Hindlimb muscle (tissue), 1 donor: ENCODE results near the gene ZNF438. TPM values are rescaled to one million over a fixed set of nuclear protein-coding genes. Genes with fewer than 3 reads are reported as not detected.
"Not testable (repeated sequence)": the region's sequence is repeated elsewhere in the genome, so short reads cannot be mapped to it uniquely, and the experiment has no call there.

ENCODE experiments used
- DNase-seq: peaks from one replicate; pipeline ENCODE4 v3.0.0-alpha.2; 2013
- polyA plus RNA-seq: library from polyadenylated mRNA; unstranded; fragments of 120-200 nt; gene quantifications from one replicate; pipeline ENCODE4 v1.2.1, GENCODE V29; 2013; ENCODE audit not compliant: insufficient read length

Gene ZNF438
- 15.5 TPM for polyA plus RNA-seq

GRCh38 chr10:31031558-31032257 is at the start of gene ZNF438:
ZNF438 (minus strand) TSS chr10:31031865; CDS start chr10:30877034, 154,831 bp downstream.
- peak; percentile 99 for DNase-seq

GRCh38 chr10:31076610-31076988 is 44.9 kb upstream of the ZNF438 start:
- no peak for DNase-seq

- DNase-seq, result no peak
These were observed 44.4 kb upstream of the ZNF438 start for GRCh38 chr10:31075881-31076609.

- DNase-seq, result no peak
These were observed 43.8 kb upstream of the ZNF438 start for GRCh38 chr10:31075434-31075833.

- no peak for DNase-seq
These were observed 43.0 kb upstream of the ZNF438 start for GRCh38 chr10:31074722-31075086.

GRCh38 chr10:31073996-31074721 is 42.5 kb upstream of the ZNF438 start:
- DNase-seq, result no peak

GRCh38 chr10:31073211-31073610 is 41.5 kb upstream of the ZNF438 start:
- DNase-seq, result no peak

- no peak for DNase-seq
These were observed 40.8 kb upstream of the ZNF438 start for GRCh38 chr10:31072451-31072850.

GRCh38 chr10:31071232-31072005 is 39.8 kb upstream of the ZNF438 start:
- no peak for DNase-seq

GRCh38 chr10:31070691-31071090 is 39.0 kb upstream of the ZNF438 start:
- DNase-seq, result no peak

GRCh38 chr10:31070025-31070424 is 38.4 kb upstream of the ZNF438 start:
- DNase-seq, result no peak

GRCh38 chr10:31069411-31069810 is 37.7 kb upstream of the ZNF438 start:
- DNase-seq, result no peak

GRCh38 chr10:31064348-31064747 is 32.7 kb upstream of the ZNF438 start:
- DNase-seq, result peak; percentile 76

GRCh38 chr10:31063841-31064240 is 32.2 kb upstream of the ZNF438 start:
- no peak for DNase-seq

- DNase-seq, result peak; percentile 81
These were observed 31.2 kb upstream of the ZNF438 start for GRCh38 chr10:31062856-31063255.

GRCh38 chr10:31061941-31062340 is 30.3 kb upstream of the ZNF438 start:
- no peak for DNase-seq

GRCh38 chr10:31058795-31059703 is 27.4 kb upstream of the ZNF438 start:
- DNase-seq, result no peak

GRCh38 chr10:31056678-31057077 is 25.0 kb upstream of the ZNF438 start:
- not testable (repeated sequence) for DNase-seq

- DNase-seq, result no peak
These were observed 24.0 kb upstream of the ZNF438 start for GRCh38 chr10:31055573-31056251.

GRCh38 chr10:31051703-31052102 is 20.0 kb upstream of the ZNF438 start:
- DNase-seq, result no peak

- no peak for DNase-seq
These were observed 11.0 kb upstream of the ZNF438 start for GRCh38 chr10:31042670-31043069.
